HEK293T (cell line): ENCODE results near the gene HPCAL1.

Experiments
- BHLHE40 ChIP-seq: fragments of 450-650 bp; IDR thresholded peaks from 2 replicates; pipeline ENCODE4 v1.6.1; 2016; ENCODE audit warnings: mild to moderate bottlenecking, moderate library complexity, borderline replicate concordance
- FOXA1 ChIP-seq: fragments of 450-650 bp; IDR thresholded peaks from 2 replicates; pipeline ENCODE4 v1.6.1; 2016; ENCODE audit warnings: mild to moderate bottlenecking
- FOXK2 ChIP-seq: fragments of 450-650 bp; IDR thresholded peaks from 2 replicates; pipeline ENCODE4 v1.6.1; 2016; ENCODE audit warnings: mild to moderate bottlenecking
- FOXM1 ChIP-seq: fragments of 450-650 bp; IDR thresholded peaks from 2 replicates; pipeline ENCODE4 v1.6.1; 2017; ENCODE audit warnings: mild to moderate bottlenecking, borderline replicate concordance
- SUZ12 ChIP-seq: fragments of 450-650 bp; IDR thresholded peaks from 2 replicates; pipeline ENCODE4 v1.6.1; 2016; ENCODE audit warnings: mild to moderate bottlenecking
- ZNF384 ChIP-seq: fragments of 450-650 bp; IDR thresholded peaks from 2 replicates; pipeline ENCODE4 v1.6.1; 2016

GRCh38 chr2:10362096-10362897 lies 59.6 kb downstream of the HPCAL1 start:
- TF ChIP-seq SUZ12 = no peak
- TF ChIP-seq FOXM1 = no peak
- no peak for TF ChIP-seq FOXK2
- TF ChIP-seq BHLHE40 = no peak
- no peak for TF ChIP-seq FOXA1
- no peak for TF ChIP-seq ZNF384
